ENCODE results near the gene GTF3C1.

Gene GTF3C1

DNA sequence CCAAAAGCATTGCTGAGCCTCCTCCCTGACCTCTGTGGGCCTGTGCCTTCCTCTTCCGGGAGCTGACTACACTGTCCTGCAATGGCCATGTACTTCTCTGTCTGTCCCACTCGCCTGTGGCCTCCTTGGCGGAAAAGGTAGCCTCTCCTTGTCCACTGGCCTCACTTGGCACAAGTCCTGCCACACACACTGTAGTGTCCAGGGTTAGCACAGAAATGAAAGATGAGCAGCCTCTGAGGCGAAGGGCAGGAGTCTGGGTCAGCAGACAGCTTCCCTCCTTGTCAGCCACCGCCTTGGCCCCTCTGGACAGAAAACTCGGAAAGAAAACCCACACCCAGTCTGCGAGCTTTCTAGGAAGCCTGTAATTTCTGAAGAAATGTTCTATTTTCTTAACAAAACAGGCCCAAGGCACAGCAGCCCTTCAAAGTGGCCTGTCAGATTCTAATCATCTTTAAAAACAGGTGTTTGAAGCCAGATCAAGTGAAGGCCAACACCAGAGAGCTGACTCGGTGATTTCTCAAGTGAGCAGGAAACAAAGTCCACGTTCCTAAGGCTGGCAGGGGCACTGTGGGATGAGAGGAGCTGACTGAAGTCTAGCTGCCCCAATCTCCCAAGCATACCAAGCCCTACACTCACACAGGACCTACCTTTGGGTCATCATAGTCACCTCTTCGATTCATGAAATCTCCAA, 67.2 kb downstream of the GTF3C1 start:
- no peak for DNase-seq

GRCh38 chr16:27481282-27481934, 68.3 kb downstream of the GTF3C1 start:
- DNase-seq: no peak

GRCh38 chr16:27480761-27481160, 69.0 kb downstream of the GTF3C1 start:
- no peak for DNase-seq

- no peak for DNase-seq
Observed at GRCh38 chr16:27476240-27476639, 73.5 kb downstream of the GTF3C1 start.

DNA sequence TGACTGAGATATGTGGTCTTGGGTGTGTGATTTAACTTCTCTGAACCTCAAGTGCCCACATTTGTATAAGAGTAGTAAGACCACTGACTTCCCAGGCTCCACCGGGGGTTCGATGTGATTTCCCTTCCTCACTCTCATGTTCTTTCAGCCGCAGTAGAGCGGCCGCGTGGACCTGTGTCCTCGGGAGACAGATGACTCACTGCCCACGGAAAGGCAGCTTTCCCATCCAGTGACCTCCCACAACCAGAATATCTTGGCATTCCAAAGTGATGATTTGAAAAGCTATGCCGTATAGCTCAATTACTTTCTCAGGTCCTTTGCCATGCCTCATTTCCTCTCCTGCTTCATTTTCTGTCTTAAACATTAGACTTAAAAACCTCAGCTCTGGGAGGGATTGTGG, 74.2 kb downstream of the GTF3C1 start:
- no peak for DNase-seq

- no peak for DNase-seq
Observed at GRCh38 chr16:27474921-27475320, 74.8 kb downstream of the GTF3C1 start.

- DNase-seq: no peak
Observed at GRCh38 chr16:27474041-27474440, 75.7 kb downstream of the GTF3C1 start.

- no peak for DNase-seq
Observed at GRCh38 chr16:27473101-27473900, 76.4 kb downstream of the GTF3C1 start.

GRCh38 chr16:27472091-27473020, 77.4 kb downstream of the GTF3C1 start:
- DNase-seq: no peak

DNA sequence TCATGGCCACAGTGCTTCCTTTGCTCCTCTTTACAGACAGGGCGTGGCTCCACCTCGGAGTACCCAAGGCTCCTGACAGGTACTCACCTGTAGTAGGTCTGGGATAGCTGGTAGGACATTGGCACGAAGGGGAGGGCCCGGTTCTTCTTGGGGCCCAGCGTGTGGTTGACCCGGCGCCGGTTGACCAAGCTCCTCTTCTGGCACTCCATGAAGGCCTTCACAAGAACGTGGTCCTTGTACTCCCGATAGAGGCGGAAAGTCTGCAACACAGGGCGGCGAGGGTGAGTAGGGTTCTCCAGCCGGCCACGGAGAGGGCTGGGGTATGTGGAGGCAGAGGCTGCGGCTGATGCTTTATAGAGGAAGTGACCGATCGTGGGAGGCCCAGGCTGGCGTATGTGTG, 78.1 kb downstream of the GTF3C1 start:
- DNase-seq: no peak

- no peak for DNase-seq
Observed at GRCh38 chr16:27470567-27471431, 78.9 kb downstream of the GTF3C1 start.

GRCh38 chr16:27468941-27469531, 80.7 kb downstream of the GTF3C1 start:
- DNase-seq: no peak

GRCh38 chr16:27465483-27465879, 84.2 kb downstream of the GTF3C1 start:
- no peak for DNase-seq

- DNase-seq: no peak
Observed at GRCh38 chr16:27464626-27465482, 84.9 kb downstream of the GTF3C1 start.

GRCh38 chr16:27463741-27464591, 85.7 kb downstream of the GTF3C1 start:
- DNase-seq: no peak

DNA sequence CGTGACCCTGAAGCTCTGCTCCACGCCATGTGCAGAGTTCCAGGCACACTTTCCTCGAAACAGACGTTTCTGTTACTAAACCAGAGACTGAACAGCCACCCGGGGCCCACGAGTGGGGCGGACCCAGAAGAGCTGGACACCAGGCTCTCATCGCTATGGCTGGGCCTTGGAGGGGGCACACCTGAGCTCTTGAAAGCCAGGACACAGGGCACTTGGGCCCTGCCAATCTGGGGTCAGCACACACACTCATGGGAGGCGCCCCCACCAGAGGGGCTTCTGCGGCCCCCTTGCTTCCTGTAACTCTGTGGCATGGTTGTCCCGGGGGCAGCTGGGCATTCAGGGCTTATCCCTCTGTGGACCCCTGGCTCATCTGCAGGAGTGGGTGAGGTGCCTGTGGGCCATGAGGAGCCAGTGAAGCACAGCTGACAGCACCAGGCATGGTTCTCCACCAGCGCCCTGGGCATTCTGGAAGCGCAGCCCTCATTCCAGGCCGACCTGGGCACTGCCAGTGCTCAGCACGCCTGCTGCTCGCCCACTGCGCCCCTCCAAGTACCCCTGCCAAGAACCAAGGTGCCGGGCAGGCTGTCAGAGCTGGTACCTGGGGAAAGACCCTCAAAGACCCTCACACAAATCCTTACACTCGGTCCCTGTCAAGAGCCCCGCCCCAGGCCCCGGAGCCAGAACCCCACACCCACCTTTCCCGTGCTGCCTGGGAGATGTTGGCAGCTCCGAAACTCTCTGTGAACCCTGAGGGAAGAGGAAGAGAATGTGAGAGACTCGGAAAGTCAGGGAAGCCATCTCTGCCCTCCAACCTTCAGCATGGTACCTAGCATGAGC, 86.6 kb downstream of the GTF3C1 start:
- no peak for DNase-seq

DNA sequence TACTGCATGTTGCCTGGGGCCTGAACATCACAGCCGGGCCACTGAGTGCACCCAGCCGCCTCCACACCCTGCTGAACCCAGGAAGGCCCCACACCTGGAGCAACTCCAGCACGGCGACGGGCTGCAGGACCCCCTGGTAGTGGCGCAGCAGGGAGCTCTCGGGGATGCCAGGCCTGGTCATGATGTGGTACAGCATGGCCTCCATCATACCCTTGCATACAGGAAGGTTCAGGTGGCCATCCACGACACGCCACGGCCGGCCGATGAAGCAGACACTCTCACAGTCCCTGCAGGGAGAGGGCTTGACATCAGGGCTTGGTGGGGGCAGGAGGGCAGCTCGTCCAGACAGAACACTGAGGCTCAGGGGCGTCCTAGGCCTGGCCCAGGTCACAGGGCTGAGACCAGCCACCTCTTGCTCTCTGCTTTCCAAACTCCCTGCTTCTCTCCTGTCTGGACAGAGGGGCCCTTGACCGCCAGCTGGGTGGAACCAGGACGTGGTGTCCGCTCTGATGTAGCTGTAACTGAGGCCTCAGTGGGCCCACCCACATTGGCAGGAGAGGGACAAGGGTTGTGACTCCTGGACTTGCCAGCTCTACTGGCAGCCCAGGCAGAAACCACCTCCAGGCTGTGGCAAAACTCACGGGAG, 87.4 kb downstream of the GTF3C1 start:
- no peak for DNase-seq

Measured in NCI-H1105 treated with DMSO at 0.1 percent for 48 hours (cell line).